GM21723 (cell line): ENCODE results near the gene NDST1.
"Not testable (repeated sequence)": the region's sequence is repeated elsewhere in the genome, so short reads cannot be mapped to it uniquely, and the experiment has no call there.

ENCODE experiments used
- ATAC-seq: cut with Tn5 transposase; IDR thresholded peaks from one replicate; pipeline ENCODE4 v1.9.1; 2021; ENCODE audit warnings: mild to moderate bottlenecking, moderate library complexity; ENCODE audit not compliant: unreplicated experiment

The NDST1 gene

GRCh38 chr5:150506571-150507473 lies 1.1 kb upstream of the NDST1 start:
- ATAC-seq, result no peak

GRCh38 chr5:150508277-150508640 lies 328 bp downstream of the NDST1 start:
- no peak for ATAC-seq

- ATAC-seq, result no peak
These were observed 897 bp downstream of the NDST1 start for GRCh38 chr5:150508828-150509227.

DNA sequence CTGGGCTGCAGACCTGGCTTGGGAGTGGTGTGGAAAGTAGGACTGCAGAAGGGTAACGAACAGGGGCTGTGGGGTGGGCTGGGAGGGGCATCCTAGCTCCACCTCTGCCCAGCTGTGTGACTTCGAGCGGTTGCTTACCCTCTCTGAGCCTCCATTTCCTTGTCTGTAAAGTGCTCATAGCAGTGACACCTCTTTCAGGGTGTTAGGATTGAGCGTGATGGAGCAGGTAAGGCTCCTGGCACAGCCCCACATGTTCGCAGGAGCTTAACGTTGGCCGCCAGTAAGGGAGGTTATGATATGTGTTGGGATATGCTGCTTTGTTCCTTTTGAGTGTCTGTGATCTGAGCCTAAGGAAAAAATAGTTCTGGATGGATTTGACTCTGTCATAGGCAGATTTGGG lies 2.1 kb downstream of the NDST1 start:
- no peak for ATAC-seq

DNA sequence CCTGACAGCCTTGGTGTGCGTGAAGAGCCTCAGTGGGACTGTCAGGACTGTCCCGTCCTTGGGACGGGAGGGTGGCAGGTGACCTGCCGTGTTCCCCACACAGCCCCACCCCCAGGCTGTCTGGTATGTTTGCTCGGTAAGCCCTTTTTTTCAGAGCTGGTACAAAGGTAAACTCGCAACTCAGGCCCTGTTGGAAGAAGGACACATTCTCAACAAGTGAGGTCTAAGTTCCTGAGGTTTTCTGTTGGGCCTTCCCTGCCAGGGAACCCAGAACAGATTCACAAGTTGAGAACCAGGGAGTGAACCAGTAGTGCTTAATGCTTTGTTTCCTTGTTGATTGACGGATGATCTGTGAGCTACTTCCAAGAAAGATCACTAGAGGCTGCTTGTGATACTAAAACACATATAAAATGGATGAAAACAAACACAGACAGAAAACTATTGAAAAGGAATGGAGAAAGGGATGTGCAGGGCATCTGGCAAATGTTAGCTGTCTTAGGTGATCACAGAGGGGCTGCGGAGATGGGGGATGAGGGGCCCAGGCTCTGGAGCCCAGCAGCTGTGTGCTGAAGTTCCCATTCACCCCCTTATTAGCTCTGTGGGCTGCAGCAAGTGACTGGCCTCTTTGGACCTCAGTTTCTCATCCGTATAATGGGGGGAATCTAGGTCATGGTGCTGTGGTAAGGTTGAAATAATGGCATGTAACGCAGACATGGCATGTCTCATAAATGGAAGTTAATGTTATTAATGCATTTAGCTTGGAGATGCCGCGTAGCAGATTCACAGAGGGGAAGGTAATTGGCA lies 2.7 kb downstream of the NDST1 start:
- no peak for ATAC-seq

DNA sequence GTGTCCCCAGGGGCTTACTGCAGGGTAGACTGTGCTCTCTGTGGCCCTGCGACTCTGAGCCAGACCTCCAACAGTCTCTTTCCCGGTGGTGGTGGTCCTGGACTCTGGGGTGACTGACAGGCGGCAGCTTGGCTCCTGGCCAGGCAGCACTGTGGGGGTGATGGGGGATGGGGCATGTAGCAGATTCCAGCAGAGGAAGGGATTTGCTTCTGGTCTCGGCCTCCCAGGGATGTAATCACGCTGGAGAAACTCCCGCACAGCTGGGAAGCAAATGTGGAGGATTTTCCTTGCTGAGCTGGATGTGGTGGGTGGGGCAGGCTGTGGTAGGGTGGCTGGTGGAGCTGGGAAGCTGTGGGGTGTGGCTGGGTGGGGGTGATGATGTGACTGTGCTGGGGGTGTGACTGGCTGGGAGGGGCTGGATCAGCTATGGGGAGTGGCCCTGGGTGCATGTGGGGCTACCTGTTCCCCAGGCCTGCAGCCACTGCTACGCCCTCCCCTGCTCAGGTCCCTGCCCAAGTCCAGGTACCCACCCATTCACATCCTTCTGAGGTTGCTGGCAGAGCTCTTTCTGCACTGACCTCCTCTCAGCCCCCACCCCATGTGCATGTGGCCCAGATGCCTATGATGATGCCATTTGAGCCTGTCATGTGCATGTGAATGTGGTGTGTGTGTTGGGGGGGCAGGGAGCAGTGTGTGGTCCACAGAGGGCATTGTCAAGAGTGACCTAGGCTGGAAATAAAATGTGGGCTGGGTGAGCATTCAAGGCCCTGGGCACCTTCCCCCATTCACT lies 3.8 kb downstream of the NDST1 start:
- no peak for ATAC-seq

GRCh38 chr5:150512368-150512747 lies 4.4 kb downstream of the NDST1 start:
- no peak for ATAC-seq

GRCh38 chr5:150513375-150514309 lies 5.7 kb downstream of the NDST1 start:
- ATAC-seq, result no peak

DNA sequence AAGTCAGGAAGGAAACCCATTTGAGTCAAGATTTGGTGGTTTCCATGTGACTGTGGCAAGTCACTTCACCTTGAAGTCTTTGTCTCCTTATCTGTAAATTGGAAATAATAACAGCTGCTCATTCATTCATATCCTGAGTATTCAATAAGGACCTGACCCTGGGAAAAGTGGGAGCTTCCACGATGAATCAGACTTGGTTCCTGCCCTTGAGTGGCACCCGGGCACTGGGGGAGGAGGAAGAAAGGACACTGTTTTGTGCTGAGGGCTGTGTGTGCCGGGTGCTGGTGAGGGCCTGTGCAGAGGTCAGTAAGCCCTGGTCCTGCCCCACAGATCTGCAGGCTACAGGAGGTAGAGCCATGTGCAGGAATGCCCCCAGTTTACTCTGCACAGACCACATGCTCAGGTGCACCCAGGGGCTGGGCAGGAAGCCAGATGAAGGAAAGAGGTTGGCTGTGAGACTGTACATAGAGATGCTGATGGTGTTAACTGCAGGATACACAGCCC lies 6.8 kb downstream of the NDST1 start:
- ATAC-seq, result no peak

DNA sequence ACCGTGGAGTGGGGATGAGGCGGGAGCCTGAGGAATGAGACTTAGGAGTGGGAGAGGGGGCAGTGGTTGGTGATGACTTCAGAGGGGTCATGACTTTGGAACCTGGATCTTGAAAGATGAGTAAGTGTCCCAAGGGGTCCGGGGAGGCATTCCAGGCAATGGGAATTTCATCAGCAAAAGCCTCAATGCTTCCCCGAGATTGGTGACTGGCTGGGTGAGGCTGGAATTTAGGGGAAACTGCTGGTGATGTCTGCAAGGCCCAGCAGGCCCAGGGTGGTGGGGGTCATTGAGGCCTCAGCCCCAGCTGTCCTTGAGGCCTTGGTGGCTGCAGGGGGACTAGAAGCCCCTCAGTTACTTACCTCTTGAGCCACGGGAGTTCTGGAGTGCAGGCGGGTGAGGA lies 7.5 kb downstream of the NDST1 start:
- no peak for ATAC-seq

DNA sequence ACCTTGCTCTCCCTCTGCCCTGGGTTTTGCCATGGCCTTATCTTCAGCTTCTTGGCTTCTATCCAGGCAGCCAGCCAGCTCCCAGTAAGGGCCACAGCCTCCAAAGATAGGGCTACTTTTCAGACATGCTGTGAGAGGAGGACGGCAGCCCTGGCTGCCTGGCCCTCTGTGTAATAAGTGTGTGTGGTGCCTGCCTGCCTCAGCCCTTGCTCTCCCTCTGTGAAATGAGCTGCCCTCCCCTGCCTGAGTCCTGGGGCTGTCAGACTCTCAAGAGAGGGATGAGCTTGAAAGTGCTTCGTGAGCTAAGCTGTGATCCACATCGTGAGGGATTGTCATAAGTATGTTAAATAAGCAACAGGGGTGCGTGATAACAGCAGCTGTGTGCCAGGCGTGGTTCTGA lies 8.1 kb downstream of the NDST1 start:
- no peak for ATAC-seq

- ATAC-seq, result no peak
These were observed 9.6 kb downstream of the NDST1 start for GRCh38 chr5:150517272-150518152.

DNA sequence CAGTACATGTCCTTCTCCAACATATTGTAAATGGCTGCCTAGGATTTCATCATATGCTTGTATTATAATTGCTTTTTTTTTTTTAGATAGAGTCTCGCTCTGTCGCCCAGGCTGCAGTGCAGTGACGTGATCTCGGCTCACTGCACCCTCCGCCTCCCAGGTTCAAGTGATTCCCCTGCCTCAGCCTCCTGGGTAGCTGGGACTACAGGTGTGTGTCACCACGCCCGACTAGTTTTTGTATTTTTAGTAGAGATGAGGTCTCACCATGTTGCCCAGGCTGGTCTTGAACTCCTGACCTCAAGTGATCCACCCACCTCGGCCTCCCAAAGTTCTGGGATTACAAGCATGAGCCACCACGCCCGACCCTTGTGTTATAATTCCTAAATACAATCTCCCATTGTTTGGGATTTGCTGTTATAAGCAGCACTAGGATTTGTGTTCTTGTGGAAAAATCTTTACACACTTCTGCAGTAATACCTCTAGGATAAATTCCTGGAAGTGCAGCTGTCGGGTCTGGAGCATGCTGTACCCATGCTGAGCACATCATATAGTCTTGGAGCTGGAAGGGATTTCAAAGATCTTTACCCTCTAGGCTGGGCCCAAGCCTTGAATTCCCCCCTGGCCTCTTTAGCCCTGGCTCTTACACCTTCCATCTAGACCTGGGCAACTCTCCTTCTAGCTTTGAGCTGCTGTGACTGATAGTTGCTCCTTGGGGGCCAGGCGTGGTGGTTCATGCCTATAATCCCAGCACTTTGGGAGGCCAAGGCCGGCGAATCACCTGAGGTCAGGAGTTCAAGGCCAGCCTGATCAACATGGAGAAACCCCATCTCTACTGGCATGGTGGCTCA lies 11.0 kb downstream of the NDST1 start:
- ATAC-seq, result not testable (repeated sequence)

GRCh38 chr5:150519560-150519945 lies 11.6 kb downstream of the NDST1 start:
- ATAC-seq, result no peak

GRCh38 chr5:150519978-150520377 lies 12.0 kb downstream of the NDST1 start:
- ATAC-seq, result no peak

GRCh38 chr5:150520747-150521521 lies 13.0 kb downstream of the NDST1 start:
- ATAC-seq, result no peak

DNA sequence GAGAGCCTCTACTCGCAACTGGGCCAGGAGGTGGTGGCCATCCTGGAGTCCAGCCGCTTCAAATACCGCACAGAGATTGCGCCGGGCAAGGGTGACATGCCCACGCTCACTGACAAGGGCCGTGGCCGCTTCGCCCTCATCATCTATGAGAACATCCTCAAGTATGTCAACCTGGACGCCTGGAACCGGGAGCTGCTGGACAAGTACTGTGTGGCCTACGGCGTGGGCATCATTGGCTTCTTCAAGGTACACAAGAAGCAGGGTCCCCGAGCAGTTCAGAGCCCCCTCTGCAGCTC lies 13.5 kb downstream of the NDST1 start:
- ATAC-seq, result no peak
